B cell (primary cell): ENCODE results near the gene ARAP1.
A peak's percentile ranks its signal among the peaks of the same experiment; 100 is the strongest.

ENCODE experiments used
- EZH2 ChIP-seq: IDR thresholded peaks from 2 replicates; pipeline ENCODE4 v1.6.1; 2012; ENCODE audit warnings: borderline replicate concordance, low read depth, mild to moderate bottlenecking, moderate library complexity, low read length; ENCODE audit not compliant: insufficient read depth, poor library complexity, severe bottlenecking
- TF ChIP-seq, protein P1 (sequence below): fragments of 200-600 bp; IDR thresholded peaks from one replicate; pipeline ENCODE4 v1.8.0; 2022; ENCODE audit warnings: antibody characterized with exemption, mild to moderate bottlenecking

DNA sequence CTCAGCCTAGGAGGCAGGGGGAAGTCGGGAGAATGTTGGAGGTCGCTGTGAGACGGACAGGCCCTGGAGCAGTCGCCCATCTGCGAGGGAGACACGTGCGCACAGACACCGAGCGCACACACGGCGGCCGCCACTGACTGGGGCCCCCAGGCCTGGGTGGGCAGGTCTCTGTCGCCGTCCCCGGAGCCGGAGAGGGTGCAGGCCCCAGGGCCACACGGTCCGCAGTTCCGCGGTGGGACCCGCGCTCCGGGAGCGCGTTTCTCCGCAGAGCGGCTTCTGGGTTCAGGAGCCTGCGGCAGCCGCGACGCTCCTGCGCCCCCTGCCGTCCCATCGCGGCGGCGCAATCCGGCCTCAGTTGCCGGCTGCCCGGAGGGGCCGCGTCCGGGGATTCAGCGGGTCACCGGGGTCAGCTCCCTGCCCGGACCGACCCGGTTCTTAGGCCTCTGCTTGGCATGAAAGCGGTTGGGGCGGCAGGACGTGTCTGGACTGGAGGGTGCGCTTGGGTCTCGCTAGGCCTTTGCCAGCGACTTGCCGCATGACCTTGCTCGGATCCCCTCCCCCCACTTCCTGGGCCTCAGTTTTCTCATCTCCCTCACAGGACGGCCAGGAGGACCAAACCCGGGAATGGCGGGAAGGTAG lies 109.2 kb downstream of the ARAP1 start:
- TF ChIP-seq, protein P1, sequence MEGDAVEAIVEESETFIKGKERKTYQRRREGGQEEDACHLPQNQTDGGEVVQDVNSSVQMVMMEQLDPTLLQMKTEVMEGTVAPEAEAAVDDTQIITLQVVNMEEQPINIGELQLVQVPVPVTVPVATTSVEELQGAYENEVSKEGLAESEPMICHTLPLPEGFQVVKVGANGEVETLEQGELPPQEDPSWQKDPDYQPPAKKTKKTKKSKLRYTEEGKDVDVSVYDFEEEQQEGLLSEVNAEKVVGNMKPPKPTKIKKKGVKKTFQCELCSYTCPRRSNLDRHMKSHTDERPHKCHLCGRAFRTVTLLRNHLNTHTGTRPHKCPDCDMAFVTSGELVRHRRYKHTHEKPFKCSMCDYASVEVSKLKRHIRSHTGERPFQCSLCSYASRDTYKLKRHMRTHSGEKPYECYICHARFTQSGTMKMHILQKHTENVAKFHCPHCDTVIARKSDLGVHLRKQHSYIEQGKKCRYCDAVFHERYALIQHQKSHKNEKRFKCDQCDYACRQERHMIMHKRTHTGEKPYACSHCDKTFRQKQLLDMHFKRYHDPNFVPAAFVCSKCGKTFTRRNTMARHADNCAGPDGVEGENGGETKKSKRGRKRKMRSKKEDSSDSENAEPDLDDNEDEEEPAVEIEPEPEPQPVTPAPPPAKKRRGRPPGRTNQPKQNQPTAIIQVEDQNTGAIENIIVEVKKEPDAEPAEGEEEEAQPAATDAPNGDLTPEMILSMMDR, result peak; percentile 99
- TF ChIP-seq EZH2, result peak; percentile 51
